GM12878 (cell line): Measurements from ENCODE around the gene GNLY.

Source experiments
- BHLHE40 ChIP-seq, 2 experiments: fragments of 450-650 bp in 1 of 2; IDR thresholded peaks; 2 replicates each; pipeline ENCODE4 v1.6.1; 2011 to 2017; ENCODE audit warnings: low read depth in 2 of 2, borderline replicate concordance in 1 of 2, improper control_type of control experiment in 1 of 2, low read length in 1 of 2, mild to moderate bottlenecking in 1 of 2
- CBX5 ChIP-seq: sonication (generic); IDR thresholded peaks from 2 replicates; pipeline ENCODE4 v1.6.1; 2016; ENCODE audit warnings: low read depth, moderate library complexity, mild to moderate bottlenecking, inconsistent platforms
- CTCF ChIP-seq, 3 experiments: IDR thresholded peaks in 2 of 3; conservative IDR thresholded peaks in 1 of 3; 2 replicates each; pipeline ENCODE4 v1.5.1; 2011; ENCODE audit warnings: low read depth in 3 of 3, low read length in 3 of 3, mild to moderate bottlenecking in 3 of 3, control low read depth in 2 of 3, moderate library complexity in 2 of 3, inconsistent platforms in 1 of 3, mixed read lengths in 1 of 3; ENCODE audit not compliant: control insufficient read depth in 2 of 3, insufficient read depth in 1 of 3; ENCODE audit errors: extremely low read depth in 1 of 3
- EP300 ChIP-seq, 2 experiments: fragments of 150-350 bp in 1 of 2; IDR thresholded peaks; 2 replicates each; pipeline ENCODE4 v1.6.1; 2011 to 2012; ENCODE audit warnings: low read depth in 2 of 2, low read length in 2 of 2, borderline replicate concordance in 1 of 2, improper control_type of control experiment in 1 of 2, inconsistent platforms in 1 of 2; ENCODE audit not compliant: control insufficient read depth in 1 of 2
- EZH2 ChIP-seq: IDR thresholded peaks from 2 replicates; pipeline ENCODE4 v1.6.1; 2012; ENCODE audit warnings: low read depth, mild to moderate bottlenecking, control low read depth, inconsistent platforms, low read length, borderline replicate concordance; ENCODE audit not compliant: control insufficient read depth
- HDAC2 ChIP-seq: fragments of 200-600 bp; sonication (generic); IDR thresholded peaks from 2 replicates; pipeline ENCODE4 v1.6.1; 2017
- HSF1 ChIP-seq: fragments of 150-350 bp; IDR thresholded peaks from 2 replicates; pipeline ENCODE4 v1.6.1; 2014; ENCODE audit warnings: mild to moderate bottlenecking, low read depth, low read length
- POLR2A ChIP-seq: IDR thresholded peaks from 2 replicates; pipeline ENCODE4 v1.6.1; 2011; ENCODE audit warnings: low read depth, mild to moderate bottlenecking, low read length
- USF1 ChIP-seq: IDR thresholded peaks from 2 replicates; pipeline ENCODE4 v1.6.1; 2011; ENCODE audit warnings: borderline replicate concordance, low read depth, mild to moderate bottlenecking, moderate library complexity, mixed read lengths, low read length; ENCODE audit not compliant: insufficient read depth; ENCODE audit errors: extremely low read length
- ZBTB11 ChIP-seq: fragments of 450-650 bp; formaldehyde crosslinking; IDR thresholded peaks from 2 replicates; pipeline ENCODE4 v1.5.0; 2022; ENCODE audit warnings: mild to moderate bottlenecking, missing genetic modification characterization
- ZNF274 ChIP-seq: IDR thresholded peaks from one replicate; pipeline ENCODE4 v1.8.0; 2011; ENCODE audit not compliant: insufficient read length, insufficient read depth

- TF ChIP-seq HSF1 (no peak), ZNF274 (no peak), ZBTB11 (CRISPR knock-in tag) (no peak), BHLHE40 (IDR thresholded peaks at IDR 0.05; ENCODE audit: borderline replicate concordance in 1 of 2, low read depth in 2 of 2, low read length in 1 of 2) (no peak), EZH2 (no peak), CTCF (IDR thresholded peaks at IDR 0.05 in 2 of 3, conservative IDR thresholded peaks at IDR 0.05 in 1 of 3; ENCODE audit: control insufficient read depth in 2 of 3, extremely low read depth in 1 of 3, insufficient read depth in 1 of 3, low read depth in 3 of 3, low read length in 3 of 3) (no peak), POLR2A (no peak), CBX5 (no peak), HDAC2 (no peak), USF1 (no peak), EP300 (IDR thresholded peaks at IDR 0.05; ENCODE audit: borderline replicate concordance in 1 of 2, control insufficient read depth in 1 of 2, low read depth in 2 of 2, low read length in 2 of 2) (no peak)
These were observed 5.2 kb downstream of the GNLY start for GRCh38 chr2:85699325-85699724.
